Fibroblast of the conjunctiva (primary cell): ENCODE data around the gene FEM1B.

ENCODE experiments used
- DNase-seq: peaks from one replicate; pipeline ENCODE4 v3.0.0-alpha.2; 2010; ENCODE audit warnings: low read depth

Gene FEM1B

DNA sequence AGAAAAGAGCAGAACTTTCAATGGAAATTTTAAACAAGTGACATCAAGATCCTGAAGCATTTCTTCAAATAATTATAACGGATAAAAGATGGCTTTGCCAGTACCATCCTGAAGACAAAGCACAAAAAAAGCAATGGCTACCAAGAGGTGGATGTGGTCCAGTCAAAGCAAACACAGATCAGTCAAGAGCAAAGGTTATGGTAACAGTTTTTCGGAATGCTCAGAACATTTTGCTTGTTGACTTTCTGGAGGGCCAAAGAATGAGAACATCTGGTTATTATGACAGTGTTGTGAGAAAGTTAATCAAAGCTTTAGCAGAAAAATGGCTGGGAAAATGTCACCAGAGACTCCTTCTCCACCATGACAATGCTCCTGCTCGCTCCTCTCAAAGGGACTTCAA is 31.5 kb downstream of the FEM1B start:
- no peak for DNase-seq

DNA sequence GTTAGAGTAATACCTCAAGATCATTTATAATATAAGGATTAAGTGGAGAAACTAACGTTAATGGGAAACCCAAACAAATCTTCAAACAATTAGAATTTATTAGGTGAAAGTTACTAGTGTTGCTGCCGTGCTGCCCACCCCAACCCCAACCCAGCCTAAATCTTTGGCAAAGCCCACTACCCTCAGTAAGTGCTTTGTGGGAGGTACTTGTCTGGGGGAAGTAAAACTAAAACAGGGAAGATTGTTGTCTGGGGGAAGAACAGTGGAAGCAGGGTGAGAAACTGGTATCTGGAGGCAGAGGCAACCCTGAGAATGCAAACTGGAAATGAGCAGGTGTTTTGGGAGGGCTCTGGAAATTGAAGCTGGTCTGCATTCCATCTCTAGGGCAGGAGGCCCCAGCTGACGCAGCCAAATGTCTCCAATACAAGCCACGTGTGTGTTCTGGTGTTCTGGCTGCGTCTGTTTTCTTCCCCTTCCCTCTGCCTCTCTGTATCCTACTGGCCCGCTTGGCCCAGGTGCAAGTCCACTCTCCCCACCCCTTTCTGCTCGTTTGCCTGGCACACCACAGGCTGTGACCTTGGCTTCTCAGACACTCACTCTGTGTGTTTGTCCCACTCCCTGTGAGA is 32.7 kb downstream of the FEM1B start:
- DNase-seq, result no peak

DNA sequence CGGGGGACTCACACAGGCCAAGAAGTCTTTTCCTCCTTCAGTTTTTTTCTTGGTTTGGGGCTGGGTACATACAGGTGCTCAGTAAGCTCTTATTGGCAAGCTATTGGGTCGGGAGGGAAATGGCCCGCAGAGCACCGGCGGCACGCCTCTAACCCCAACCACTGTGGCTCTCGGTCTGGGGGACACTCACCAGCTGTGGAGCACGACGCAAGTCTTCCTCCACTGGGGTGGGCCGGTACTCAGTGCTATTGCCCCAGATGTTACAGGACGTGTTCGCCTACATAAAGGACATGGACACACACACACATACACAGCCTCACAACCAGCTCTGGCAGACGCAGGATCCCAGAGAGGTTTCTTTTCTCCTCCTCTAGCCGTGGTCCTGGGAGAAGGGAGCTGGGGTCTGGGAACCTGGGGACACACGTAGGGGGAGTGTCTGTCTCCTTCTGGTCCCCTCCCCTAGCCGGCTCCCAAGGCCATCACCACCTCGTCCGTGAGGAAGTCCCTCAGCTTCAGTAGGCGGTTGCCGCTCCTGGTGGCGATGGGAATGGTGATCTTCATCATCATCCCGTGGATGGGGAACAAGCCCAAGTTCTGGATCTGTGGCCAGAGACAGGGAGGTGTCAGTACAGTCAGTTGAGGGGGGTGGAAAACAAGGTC is 33.4 kb downstream of the FEM1B start:
- DNase-seq, result no peak

DNA sequence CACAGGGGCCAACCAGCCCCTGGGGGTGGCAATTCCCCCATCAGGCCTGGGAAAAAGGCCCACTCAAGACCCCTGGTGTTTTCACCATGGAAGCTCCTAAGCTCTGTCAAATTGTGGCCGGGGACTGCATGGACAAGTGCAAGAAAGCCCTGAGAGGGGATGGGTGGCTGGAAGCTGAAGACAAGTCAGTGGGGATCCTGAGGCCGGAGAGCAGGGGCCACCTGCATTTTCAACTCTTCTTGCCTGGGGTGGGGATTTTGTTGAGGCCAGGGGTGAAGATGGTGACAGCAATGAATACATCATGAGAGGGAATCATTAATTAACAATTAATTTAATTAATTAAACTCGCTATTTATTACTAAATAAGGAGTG is 33.9 kb downstream of the FEM1B start:
- DNase-seq, result no peak

DNA sequence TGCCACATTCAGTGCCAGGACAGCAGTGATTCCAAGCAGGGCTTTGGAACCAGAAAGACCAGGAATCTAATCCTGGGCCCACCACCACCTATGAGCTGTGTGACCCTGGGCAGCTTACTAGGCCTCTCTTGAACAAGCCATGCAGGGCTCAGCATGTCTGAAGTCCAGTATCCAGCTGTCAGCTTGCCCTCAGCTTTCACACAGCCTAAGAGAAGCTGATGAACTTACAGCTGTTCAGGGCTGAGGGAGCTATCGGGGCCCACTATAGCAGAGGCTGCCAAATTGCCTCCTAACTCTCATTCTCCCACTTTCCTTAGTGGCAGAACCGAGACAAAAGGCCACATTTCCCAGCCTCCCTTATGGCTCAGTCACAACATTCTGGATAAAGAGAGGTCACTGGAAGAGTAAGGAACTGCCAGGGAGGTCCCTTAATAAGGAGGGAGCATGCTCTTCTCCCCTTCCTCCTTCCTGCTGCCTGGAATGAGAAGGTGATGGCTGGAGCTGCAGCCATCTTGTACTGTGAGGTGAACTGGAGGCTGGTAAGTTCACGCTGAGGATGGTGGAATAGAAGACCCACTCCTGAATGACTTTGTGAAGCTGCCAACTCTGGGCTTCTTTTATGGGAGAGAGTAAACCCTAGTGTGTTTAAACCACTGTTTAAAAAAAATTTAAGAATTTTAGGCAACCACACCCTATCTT is 34.5 kb downstream of the FEM1B start:
- no peak for DNase-seq

DNA sequence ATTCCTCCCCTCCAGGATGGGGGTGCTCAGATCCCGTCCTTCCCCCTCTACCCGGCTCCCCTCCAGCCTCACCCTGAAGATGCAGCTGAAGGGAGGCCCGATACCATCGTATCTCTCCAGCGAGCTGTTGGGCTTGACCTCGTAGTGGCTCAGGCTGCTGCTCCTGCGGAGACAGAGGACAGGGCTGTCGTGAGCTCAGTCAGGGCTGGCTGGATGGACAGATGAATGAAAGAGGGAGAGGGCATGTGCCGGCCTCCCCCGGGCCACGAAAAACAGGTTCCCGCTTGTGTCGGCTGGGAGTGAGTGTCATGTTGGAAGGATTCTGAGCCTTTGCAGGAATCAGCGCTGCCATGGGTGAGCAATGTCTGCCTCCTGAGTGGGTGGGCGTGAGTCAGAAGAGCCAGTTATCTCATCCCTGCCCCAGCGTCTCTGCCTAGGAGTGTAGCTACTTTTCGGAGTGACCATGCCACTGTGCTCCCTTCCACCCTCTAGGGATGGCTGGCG is 35.2 kb downstream of the FEM1B start:
- no peak for DNase-seq

DNA sequence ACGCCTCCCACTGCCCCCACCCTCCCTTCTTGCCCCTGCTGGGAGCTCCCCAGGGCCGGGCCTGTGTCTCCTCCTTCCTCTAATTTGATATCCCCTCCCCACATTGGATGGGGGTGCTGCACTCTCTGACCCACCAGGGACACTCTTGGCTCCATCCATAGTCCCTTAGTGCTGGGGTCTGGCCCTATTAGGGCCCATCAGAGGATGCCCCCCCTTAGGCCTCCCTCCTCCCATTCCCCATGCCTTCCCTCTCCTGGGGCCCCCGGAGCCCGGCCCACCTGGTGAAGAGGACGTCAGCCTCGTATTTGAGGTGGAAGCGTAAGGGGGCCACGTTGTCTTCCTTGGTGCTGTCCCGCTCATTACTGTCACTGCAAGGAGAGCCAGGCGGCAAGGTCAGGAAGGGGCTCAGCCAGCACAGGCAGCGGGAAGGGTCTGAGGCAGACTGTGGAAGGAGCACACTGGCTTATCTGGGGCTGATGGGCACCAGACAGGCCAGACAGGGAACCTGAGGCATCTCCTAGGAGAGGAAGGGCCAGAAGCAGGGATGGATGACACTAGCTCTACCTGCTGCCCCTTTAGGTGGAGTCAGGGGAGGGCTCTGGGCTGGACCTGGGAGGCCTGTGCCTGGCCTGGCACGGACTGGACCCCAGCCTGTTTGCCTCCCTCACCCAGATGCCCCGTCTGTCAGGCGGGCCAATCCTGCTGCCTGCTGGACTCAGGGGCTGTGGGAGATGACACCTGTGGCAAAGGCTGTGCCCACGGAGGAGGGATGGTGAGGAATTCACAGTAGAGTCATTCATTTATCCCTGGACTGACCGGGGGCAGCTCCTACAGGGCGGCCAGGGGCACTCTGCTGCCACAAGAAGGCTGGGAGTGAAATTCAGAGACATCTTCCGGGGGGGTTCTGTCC is 36.2 kb downstream of the FEM1B start:
- DNase-seq, result no peak

DNA sequence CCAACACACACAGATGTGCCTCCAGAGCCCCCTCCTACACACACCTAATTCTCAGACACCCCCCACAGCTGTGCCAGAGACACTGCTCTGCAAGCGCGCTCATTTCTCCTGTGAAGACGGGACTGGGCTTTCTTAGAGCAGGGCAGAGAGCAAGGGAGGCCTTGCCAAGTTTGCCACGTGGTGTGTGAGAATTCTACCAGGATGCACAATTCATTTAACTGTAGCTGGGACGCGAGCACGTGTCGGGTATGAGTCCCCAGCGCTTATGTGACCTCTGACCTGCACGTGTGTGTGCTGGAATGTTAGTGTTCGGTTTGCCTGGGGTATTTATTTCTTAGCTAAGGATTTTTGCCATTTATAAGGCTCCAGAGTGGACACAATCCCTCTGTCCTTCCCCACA is 37.0 kb downstream of the FEM1B start:
- no peak for DNase-seq

DNA sequence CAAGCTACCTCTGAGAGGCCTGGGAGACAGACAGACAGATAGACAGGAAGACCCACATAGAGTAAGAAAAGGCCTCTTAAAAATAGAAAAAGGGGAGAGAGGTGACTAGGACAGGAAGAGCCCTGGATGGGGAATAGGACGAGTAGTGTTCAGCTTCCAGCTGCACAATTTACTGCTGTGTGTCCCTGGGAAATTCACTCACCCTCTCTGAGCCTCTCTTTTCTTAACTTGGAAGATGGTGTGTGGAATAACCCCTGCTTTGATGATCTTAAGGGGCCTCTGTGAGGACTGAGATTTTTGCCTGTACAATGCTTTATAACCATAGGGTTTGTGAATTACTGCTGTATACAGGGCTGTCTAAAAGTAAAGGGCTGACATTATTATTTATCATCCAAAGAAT is 37.5 kb downstream of the FEM1B start:
- no peak for DNase-seq

DNA sequence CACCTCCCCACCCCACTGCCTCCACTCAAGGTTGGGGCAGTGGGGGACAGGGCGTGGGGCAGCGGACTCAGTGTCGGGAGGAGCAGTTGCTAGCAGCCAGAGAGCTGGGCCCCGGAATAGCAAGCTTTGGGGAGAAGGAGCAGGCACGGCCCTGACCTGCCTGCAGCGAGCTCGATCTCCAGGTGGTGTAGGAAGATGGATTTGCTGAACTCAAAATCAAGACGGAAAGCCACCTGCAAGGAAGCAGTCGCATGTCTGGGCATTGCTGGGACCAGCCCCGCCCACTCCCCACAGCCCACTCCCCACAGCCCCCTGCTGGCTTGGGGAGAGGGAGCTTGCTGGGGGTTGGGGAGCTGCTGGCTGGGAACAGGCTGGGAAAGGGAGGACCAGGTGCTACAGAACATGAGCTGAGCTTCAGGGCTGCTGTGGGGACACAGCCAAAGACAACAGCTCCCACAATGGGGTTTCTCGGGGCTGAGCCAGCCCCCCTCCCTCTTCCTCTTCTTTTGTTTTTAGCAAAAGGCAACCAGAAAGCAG is 38.0 kb downstream of the FEM1B start:
- DNase-seq, result no peak

DNA sequence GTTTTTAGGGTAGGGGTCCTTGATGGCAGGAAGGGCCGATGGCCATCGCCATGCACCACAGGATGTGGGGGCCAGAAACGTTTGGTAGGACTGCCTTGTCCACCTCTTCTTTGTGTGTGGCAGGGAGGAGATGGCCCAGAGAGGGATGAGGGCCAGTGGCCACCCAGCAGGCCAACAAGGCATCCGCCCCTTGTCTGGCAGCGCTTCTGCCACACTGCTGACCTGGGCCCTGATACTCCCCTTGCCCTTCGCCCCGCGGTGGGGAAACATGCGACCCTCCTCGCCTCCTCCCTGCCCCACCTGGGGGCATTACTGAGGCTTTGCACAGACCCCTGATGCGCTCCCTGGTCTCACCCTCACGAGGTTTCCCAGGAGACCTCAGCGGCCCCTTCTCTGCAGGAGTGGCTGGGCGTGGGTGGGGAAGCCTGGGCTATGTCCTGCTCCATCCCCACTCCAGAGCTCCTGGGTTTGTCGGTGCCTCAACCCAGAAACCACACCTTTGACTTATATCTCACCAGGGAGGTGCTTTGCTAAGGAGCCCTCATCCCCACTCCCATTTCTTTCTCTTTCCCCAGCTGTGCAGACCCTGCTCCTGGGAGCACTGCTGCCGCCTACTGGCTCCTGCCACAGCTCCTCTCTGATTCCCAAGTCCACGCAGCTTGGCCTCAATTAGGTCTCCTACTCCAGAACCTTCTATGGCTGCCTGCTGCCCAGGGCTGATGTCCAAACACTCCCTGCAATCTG is 38.7 kb downstream of the FEM1B start:
- DNase-seq, result no peak

DNA sequence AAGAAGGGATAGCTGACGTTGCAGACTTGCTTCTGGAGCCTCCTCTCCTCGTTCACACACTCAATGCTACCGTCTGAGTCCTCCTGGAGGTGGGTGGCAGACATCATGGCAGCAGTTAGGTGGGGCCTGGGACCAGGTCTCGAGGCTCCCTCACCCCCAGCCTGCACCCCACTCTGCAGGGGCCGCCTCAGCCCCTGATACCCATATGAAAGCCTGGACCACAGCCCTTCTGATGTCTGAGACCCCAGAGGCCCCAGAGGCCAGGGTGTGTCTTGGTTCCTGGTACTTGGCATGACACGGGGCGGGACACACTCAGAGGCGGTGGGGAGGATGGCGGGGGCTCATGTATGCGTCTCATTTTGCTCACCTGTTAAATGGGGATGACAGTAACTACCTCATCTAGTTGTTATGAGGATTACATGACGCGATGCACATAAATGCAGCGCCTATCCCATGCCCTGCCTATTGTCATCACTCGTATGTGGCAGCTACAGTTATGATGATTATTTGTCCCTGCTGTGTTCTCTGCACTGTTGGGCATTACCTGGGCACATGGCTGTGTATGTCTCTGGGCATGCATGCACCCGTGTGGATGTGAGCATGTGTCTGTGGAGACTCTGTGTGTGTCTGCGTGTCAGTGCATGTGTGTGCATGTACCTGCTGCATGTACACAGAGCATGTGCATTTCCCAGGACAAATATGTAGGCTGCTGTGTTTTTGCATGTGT is 39.9 kb downstream of the FEM1B start:
- no peak for DNase-seq

DNA sequence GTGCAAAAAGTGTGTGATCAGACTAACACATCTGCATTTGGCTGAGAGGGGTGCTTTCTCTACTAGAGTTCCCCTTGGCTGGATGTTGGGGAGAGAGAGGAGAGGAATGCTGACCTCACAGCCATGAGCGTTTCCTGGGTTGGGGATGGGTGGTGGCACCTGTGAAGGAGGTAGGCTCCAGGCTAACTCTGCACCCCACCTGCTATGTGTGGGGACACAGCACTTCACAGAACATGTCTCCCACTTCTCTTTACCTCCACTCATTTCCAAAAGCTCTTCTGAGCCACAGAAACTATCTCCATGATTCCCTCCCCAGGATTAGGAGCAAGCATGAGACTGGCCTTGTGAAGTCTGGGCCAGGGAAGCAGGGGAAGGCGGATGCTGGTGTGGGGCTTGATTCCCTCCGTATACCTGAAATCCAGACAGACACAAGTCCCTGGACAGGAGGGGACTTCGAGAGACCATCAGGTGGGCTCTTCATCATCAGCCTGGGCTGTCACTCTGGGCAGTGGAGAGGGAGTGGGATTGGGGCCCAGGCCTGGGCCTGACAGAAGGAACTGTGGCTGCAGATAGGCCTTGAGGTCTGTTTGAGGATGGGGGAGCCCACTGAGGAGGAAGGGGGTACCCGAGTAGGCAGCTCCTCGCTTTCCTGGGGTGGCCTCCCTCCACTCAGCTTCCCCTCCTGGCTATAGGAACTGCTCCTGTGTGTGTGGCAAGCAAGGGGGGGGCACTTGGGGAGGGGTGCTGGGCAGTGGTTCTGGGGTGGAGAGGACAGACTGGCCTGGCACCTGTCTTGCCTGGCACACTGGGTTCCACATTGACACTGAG is 40.7 kb downstream of the FEM1B start:
- no peak for DNase-seq

DNA sequence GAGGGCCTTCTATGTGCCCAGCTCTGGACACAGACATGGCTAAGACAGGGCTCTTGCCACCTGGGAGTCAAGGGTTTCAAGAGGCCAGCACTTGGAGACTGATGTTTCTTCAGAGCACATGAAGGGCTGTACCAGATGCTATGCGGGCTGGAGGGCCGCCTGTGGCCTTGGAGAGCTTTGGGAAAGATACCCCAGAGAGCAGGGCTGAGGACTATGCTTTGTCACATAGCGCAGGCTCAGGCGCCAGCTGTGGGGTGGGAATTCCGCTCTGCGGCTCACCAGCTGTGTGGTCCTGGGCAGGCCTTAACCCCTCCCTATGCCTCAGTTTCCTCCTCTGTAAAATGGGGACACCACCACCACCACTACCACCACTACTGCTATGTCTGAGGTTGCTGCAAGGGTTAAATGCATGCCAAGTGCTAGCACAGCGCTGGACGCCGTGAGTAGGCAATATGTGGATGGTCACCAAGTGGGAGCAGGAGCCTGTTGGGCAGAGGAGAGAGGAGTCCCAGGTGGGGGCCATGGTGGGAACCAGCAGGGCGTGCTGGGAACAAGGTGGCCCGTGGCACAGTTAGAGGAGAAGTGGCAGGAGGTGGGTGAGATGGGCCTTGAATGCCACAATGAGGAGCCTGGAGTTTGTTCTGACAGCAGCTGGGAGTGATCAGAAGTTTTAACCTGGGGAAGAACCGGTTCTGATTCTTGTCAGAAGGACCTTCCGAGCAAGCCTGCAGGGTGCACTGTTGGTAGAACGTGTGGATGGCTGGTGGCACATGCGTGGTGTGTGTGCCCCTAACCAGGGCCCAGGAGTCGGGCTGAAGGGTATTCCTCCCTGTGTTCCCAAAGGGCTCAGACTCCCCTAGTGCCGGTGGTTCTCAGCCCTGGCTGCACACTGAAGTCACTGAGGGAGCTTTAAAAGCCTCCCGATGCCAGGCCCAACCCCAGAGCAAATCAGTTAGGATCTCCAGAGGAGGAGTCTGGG is 41.7 kb downstream of the FEM1B start:
- no peak for DNase-seq

DNA sequence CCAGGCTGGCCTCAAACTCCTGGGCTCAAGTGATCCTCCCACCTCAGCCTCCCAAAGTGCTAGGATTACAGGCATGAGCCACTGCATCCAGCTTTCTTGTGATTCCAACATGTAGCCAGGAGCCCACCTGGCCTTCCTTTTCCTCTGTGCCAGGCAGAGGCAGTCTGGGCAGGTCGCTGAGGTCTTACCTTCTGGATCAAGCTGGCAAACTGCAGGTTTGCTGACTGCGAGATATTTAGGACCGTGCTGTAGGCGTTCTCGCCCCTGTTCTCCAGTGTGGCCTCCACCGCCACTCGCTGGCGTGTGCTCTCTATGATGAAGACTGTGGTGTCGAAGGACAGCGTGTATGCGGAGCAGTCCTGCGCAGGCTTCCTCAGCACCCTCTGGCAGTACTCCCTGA is 42.5 kb downstream of the FEM1B start:
- no peak for DNase-seq

DNA sequence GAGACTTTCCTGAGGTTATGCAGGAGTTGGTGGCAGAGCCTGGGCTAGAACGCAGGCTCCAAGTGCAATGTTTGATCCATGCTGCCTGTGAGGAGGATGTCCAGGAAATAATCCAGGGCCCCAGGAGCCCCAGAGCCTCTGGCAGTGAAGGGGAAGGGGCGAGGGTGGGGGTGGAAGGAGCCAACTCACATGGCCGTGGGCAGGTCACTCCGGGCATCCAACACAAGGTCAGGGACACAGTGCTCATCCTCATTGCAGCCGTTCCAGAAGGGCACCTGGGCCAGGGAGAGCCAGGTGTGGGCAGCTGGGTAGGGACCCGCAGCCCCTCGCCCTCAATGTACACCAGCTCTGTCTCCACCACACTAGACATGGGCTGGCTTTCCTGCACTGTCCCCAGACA is 43.7 kb downstream of the FEM1B start:
- no peak for DNase-seq

DNA sequence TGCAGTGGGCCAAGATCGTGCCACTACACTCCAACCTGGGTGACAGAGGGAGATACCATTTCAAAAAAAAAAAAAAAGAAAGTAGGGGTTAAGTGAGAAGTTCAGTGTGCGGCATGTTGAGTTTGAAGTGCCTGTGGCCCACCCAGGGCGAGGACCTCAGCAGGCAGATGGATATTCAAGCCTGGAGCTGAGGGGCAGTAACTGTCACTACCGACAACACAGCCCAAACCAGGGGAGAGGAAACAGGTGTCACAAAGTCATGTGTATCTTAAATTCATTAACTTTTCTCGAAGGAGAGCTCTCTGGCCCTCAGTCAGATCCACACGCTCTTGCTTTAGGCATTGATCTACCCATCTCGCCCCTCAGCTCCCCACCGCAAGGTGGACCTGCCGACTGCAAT is 45.3 kb downstream of the FEM1B start:
- DNase-seq, result no peak

DNA sequence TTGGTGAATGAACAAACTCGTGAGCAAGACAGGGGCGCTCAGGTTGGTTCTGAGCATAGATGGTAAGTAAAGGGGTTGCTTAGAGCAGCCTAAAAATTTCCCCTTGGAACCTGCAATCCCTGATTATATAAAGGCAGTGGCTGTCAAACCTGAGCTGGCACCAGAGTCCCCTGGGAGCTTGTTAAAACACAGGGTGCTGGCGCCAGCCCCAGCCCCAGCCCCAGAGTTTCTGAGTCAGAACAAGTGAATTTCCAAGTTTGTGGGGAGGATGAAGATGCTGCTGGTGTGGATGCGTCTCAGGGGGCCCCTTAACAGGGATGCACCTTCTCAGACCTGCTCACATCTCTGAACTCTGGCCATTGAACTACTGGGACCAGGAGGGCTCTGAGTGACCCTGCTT is 48.2 kb downstream of the FEM1B start:
- no peak for DNase-seq
